ENCODE results near the gene WDR5B. TPM values are rescaled to one million over a fixed set of nuclear protein-coding genes. Genes with fewer than 3 reads are reported as not detected.
A peak's percentile ranks its signal among the peaks of the same experiment; 100 is the strongest.

The WDR5B gene
- total and polyA plus RNA-seq, 10 of the 15 experiments (the other 5 are each of a cell fraction or from before 2014, with no cell fraction given), result 1.7 to 7.9 (median 3.3) TPM

GRCh38 chr3:122383771-122384697 lies 31.8 kb downstream of the WDR5B start, which contains the start of gene FAM162A (continued):
- TF ChIP-seq, protein P1, sequence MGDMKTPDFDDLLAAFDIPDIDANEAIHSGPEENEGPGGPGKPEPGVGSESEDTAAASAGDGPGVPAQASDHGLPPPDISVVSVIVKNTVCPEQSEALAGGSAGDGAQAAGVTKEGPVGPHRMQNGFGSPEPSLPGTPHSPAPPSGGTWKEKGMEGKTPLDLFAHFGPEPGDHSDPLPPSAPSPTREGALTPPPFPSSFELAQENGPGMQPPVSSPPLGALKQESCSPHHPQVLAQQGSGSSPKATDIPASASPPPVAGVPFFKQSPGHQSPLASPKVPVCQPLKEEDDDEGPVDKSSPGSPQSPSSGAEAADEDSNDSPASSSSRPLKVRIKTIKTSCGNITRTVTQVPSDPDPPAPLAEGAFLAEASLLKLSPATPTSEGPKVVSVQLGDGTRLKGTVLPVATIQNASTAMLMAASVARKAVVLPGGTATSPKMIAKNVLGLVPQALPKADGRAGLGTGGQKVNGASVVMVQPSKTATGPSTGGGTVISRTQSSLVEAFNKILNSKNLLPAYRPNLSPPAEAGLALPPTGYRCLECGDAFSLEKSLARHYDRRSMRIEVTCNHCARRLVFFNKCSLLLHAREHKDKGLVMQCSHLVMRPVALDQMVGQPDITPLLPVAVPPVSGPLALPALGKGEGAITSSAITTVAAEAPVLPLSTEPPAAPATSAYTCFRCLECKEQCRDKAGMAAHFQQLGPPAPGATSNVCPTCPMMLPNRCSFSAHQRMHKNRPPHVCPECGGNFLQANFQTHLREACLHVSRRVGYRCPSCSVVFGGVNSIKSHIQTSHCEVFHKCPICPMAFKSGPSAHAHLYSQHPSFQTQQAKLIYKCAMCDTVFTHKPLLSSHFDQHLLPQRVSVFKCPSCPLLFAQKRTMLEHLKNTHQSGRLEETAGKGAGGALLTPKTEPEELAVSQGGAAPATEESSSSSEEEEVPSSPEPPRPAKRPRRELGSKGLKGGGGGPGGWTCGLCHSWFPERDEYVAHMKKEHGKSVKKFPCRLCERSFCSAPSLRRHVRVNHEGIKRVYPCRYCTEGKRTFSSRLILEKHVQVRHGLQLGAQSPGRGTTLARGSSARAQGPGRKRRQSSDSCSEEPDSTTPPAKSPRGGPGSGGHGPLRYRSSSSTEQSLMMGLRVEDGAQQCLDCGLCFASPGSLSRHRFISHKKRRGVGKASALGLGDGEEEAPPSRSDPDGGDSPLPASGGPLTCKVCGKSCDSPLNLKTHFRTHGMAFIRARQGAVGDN (IDR thresholded peaks at IDR 0.05), result peak; percentile 97
- no peak for TF ChIP-seq ZZZ3 (IDR thresholded peaks at IDR 0.05; ENCODE audit: control insufficient read depth, insufficient read length, low read depth)
- peak; percentile 83 for TF ChIP-seq MXI1 (IDR thresholded peaks at IDR 0.05; ENCODE audit: low read depth, low read length)
- no peak for TF ChIP-seq ETV6 (conservative IDR thresholded peaks at IDR 0.05 in 1 of 2, IDR thresholded peaks at IDR 0.05 in 1 of 2; ENCODE audit: borderline replicate concordance in 1 of 2, low read depth in 1 of 2)
- no peak for TF ChIP-seq ZNF622 (IDR thresholded peaks at IDR 0.05)
- TF ChIP-seq IKZF2 (IDR thresholded peaks at IDR 0.05), result peak; percentile 94 to 95
- no peak for TF ChIP-seq RAD51 (IDR thresholded peaks at IDR 0.05)
- TF ChIP-seq WRNIP1 (IDR thresholded peaks at IDR 0.05; ENCODE audit: borderline replicate concordance, low read depth, low read length), result no peak
- TF ChIP-seq, protein P2, sequence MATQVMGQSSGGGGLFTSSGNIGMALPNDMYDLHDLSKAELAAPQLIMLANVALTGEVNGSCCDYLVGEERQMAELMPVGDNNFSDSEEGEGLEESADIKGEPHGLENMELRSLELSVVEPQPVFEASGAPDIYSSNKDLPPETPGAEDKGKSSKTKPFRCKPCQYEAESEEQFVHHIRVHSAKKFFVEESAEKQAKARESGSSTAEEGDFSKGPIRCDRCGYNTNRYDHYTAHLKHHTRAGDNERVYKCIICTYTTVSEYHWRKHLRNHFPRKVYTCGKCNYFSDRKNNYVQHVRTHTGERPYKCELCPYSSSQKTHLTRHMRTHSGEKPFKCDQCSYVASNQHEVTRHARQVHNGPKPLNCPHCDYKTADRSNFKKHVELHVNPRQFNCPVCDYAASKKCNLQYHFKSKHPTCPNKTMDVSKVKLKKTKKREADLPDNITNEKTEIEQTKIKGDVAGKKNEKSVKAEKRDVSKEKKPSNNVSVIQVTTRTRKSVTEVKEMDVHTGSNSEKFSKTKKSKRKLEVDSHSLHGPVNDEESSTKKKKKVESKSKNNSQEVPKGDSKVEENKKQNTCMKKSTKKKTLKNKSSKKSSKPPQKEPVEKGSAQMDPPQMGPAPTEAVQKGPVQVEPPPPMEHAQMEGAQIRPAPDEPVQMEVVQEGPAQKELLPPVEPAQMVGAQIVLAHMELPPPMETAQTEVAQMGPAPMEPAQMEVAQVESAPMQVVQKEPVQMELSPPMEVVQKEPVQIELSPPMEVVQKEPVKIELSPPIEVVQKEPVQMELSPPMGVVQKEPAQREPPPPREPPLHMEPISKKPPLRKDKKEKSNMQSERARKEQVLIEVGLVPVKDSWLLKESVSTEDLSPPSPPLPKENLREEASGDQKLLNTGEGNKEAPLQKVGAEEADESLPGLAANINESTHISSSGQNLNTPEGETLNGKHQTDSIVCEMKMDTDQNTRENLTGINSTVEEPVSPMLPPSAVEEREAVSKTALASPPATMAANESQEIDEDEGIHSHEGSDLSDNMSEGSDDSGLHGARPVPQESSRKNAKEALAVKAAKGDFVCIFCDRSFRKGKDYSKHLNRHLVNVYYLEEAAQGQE (IDR thresholded peaks at IDR 0.05; ENCODE audit: low read depth, low read length), result no peak
- TF ChIP-seq HDGF (IDR thresholded peaks at IDR 0.05), result peak; percentile 85; the same call in 1 of the 2 replicates
- no peak; the same call in 1 of the 2 replicates for TF ChIP-seq SMAD5 (IDR thresholded peaks at IDR 0.05; ENCODE audit: low read depth)
- TF ChIP-seq SRF (IDR thresholded peaks at IDR 0.05; ENCODE audit: low read depth in 2 of 2, low read length in 2 of 2), result no peak
- 0 out of 2 replicates have a peak, but pooled peaks have one; percentile 46 for TF ChIP-seq ZNF217 (IDR thresholded peaks at IDR 0.05)
- TF ChIP-seq NBN (IDR thresholded peaks at IDR 0.05), result peak; percentile 86
- 0 out of 2 replicates have a peak, but pooled peaks have one; percentile 29 for TF ChIP-seq CBFB (IDR thresholded peaks at IDR 0.05; ENCODE audit: low read depth)
- TF ChIP-seq YY1 (IDR thresholded peaks at IDR 0.05; ENCODE audit: low read depth, low read length), result peak; percentile 91
- TF ChIP-seq GABPA (IDR thresholded peaks at IDR 0.05; ENCODE audit: low read depth), result no peak
- TF ChIP-seq ZNF24 (IDR thresholded peaks at IDR 0.05), result peak; percentile 62; the same call in 1 of the 2 replicates
- TF ChIP-seq FOXM1 (IDR thresholded peaks at IDR 0.05; ENCODE audit: low read depth, low read length), result no peak
- 0 out of 2 replicates have a peak, but pooled peaks have one; percentile 38 for TF ChIP-seq RCOR1 (conservative IDR thresholded peaks at IDR 0.05; ENCODE audit: low read depth, low read length)
- no peak for TF ChIP-seq NR2C2 (IDR thresholded peaks at IDR 0.05; ENCODE audit: borderline replicate concordance, control insufficient read depth, insufficient read length, low read depth)

Data from GM12878 (cell line).